H7 (cell line): Measurements from ENCODE around the gene PLEKHA6. TPM values are rescaled to one million over a fixed set of nuclear protein-coding genes. Genes with fewer than 3 reads are reported as not detected.

Experiments
- DNase-seq: peaks from one replicate; pipeline ENCODE4 v3.0.0; 2012
- H3K27me3 ChIP-seq: 2 replicates; pipeline ENCODE4 v1.6.0; 2011; ENCODE audit warnings: mild to moderate bottlenecking, low read length; ENCODE audit not compliant: control insufficient read depth, insufficient read depth
- H3K36me3 ChIP-seq: replicated peaks from 2 replicates; pipeline ENCODE4 v1.5.1; 2011; ENCODE audit warnings: low read length; ENCODE audit not compliant: control insufficient read depth, insufficient read depth
- H3K4me3 ChIP-seq: 2 replicates; pipeline ENCODE4 v1.5.1; 2011; ENCODE audit warnings: low read depth, mild to moderate bottlenecking, control low read depth, low read length, moderate library complexity; ENCODE audit not compliant: insufficient read depth
- total RNA-seq: library from RNA; depleted of rRNA; stranded (reverse); fragments of >200 nt; shearing (Covaris generic); gene quantifications from 2 replicates; pipeline ENCODE4 v1.2.3, GENCODE V29; 2014

PLEKHA6 gene
- total RNA-seq, 1 experiment from 2014 or later, result 3.0 TPM

- peak; percentile 95 for DNase-seq
- H3K4me3 ChIP-seq, result peak overlapping the region; percentile 29
- H3K27me3 ChIP-seq, result peaks cover 41% of the 10 kb centered on the region
- no peaks in the 10 kb centered on the region for H3K36me3 ChIP-seq
Measured at GRCh38 chr1:204190212-204191211, 169.2 kb downstream of the PLEKHA6 start.

GRCh38 chr1:204188959-204189639 is 170.6 kb downstream of the PLEKHA6 start:
- no peaks in the 10 kb centered on the region for H3K36me3 ChIP-seq
- H3K4me3 ChIP-seq, result no peak overlapping the region
- DNase-seq, result no peak
- peaks cover 41% of the 10 kb centered on the region for H3K27me3 ChIP-seq

GRCh38 chr1:204186597-204186996 is 173.1 kb downstream of the PLEKHA6 start:
- peaks cover 36% of the 10 kb centered on the region for H3K27me3 ChIP-seq

GRCh38 chr1:204181116-204181515 is 178.6 kb downstream of the PLEKHA6 start:
- no peak overlapping the region for H3K4me3 ChIP-seq
- H3K36me3 ChIP-seq, result no peaks in the 10 kb centered on the region
- H3K27me3 ChIP-seq, result peaks cover 4% of the 10 kb centered on the region; the same call in 1 of the 2 replicates
- no peak for DNase-seq

More at GRCh38 chr1:204186597-204186996, 173.1 kb downstream of the PLEKHA6 start:
- no peak for DNase-seq
- no peak overlapping the region for H3K4me3 ChIP-seq
- H3K36me3 ChIP-seq, result no peaks in the 10 kb centered on the region

GRCh38 chr1:204180133-204180532 is 179.6 kb downstream of the PLEKHA6 start:
- no peak for DNase-seq
- no peaks in the 10 kb centered on the region for H3K36me3 ChIP-seq
- peaks cover 4% of the 10 kb centered on the region; the same call in 1 of the 2 replicates for H3K27me3 ChIP-seq
- H3K4me3 ChIP-seq, result no peak overlapping the region

- DNase-seq, result no peak
- Histone ChIP-seq H3K27me3 (peaks cover 4% of the 10 kb centered on the region; the same call in 1 of the 2 replicates), H3K36me3 (no peaks in the 10 kb centered on the region), H3K4me3 (no peak overlapping the region)
Measured at GRCh38 chr1:204178487-204179281, 181.0 kb downstream of the PLEKHA6 start.

GRCh38 chr1:204177133-204177532 is 182.6 kb downstream of the PLEKHA6 start:
- peaks cover 4% of the 10 kb centered on the region; the same call in 1 of the 2 replicates for H3K27me3 ChIP-seq
- DNase-seq, result no peak
- no peak overlapping the region for H3K4me3 ChIP-seq
- no peaks in the 10 kb centered on the region for H3K36me3 ChIP-seq

- Histone ChIP-seq H3K27me3 (peaks cover 4% of the 10 kb centered on the region; the same call in 1 of the 2 replicates), H3K4me3 (no peak overlapping the region), H3K36me3 (no peaks in the 10 kb centered on the region)
- no peak for DNase-seq
Measured at GRCh38 chr1:204176049-204176448, 183.7 kb downstream of the PLEKHA6 start.

GRCh38 chr1:204174958-204175357 is 184.8 kb downstream of the PLEKHA6 start:
- peaks cover 4% of the 10 kb centered on the region; the same call in 1 of the 2 replicates for H3K27me3 ChIP-seq
- H3K36me3 ChIP-seq, result no peaks in the 10 kb centered on the region
- H3K4me3 ChIP-seq, result no peak overlapping the region
- no peak for DNase-seq

- no peak overlapping the region for H3K4me3 ChIP-seq
- DNase-seq, result no peak
- no peaks in the 10 kb centered on the region for H3K36me3 ChIP-seq
- peaks cover 3% of the 10 kb centered on the region; the same call in 1 of the 2 replicates for H3K27me3 ChIP-seq
Measured at GRCh38 chr1:204172404-204173029, 187.2 kb downstream of the PLEKHA6 start.

- no peak overlapping the region for H3K4me3 ChIP-seq
- DNase-seq, result no peak
- H3K27me3 ChIP-seq, result peaks cover 2% of the 10 kb centered on the region; the same call in 1 of the 2 replicates
- H3K36me3 ChIP-seq, result no peaks in the 10 kb centered on the region
Measured at GRCh38 chr1:204171751-204172178, 188.0 kb downstream of the PLEKHA6 start.

GRCh38 chr1:204170494-204171155 is 189.1 kb downstream of the PLEKHA6 start:
- no peak for DNase-seq
- H3K4me3 ChIP-seq, result no peak overlapping the region
- H3K36me3 ChIP-seq, result no peaks in the 10 kb centered on the region
- no peaks in the 10 kb centered on the region; the same call in 1 of the 2 replicates for H3K27me3 ChIP-seq

GRCh38 chr1:204169858-204170257 is 189.9 kb downstream of the PLEKHA6 start:
- H3K4me3 ChIP-seq, result no peak overlapping the region
- no peaks in the 10 kb centered on the region; the same call in 1 of the 2 replicates for H3K27me3 ChIP-seq
- no peak for DNase-seq
- H3K36me3 ChIP-seq, result no peaks in the 10 kb centered on the region
